HG03439 (cell line): ENCODE measurements around the gene TNFRSF1B.

Source experiments
- ATAC-seq: cut with Tn5 transposase; IDR thresholded peaks from one replicate; pipeline ENCODE4 v1.9.1; 2021; ENCODE audit warnings: mild to moderate bottlenecking, moderate library complexity; ENCODE audit not compliant: unreplicated experiment

Gene TNFRSF1B

DNA sequence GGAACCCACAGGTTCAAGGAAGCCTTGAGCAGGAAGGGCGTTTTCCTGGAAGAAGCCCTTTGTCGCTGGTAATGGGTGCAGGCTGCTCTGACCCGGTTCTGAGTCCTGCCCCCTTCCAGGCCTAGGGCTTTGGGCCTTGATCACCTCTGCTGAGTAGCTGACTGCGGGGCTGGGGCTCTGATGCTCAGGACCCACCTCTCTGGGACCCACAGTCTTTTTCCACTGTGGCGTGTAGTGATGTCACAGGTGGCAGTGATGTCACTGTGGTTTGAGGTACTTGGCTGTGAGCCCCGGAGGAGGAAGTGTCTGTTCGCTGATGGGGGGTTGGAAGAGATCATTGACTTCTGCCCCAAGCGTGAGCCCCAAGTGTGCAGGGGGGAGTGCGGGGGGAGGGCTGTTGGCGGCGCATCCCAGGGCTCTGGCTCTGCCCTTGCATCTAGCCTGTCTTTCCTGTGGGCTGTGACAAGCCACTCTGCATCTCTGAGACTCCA lies 6.9 kb downstream of the TNFRSF1B start:
- ATAC-seq, result no peak

DNA sequence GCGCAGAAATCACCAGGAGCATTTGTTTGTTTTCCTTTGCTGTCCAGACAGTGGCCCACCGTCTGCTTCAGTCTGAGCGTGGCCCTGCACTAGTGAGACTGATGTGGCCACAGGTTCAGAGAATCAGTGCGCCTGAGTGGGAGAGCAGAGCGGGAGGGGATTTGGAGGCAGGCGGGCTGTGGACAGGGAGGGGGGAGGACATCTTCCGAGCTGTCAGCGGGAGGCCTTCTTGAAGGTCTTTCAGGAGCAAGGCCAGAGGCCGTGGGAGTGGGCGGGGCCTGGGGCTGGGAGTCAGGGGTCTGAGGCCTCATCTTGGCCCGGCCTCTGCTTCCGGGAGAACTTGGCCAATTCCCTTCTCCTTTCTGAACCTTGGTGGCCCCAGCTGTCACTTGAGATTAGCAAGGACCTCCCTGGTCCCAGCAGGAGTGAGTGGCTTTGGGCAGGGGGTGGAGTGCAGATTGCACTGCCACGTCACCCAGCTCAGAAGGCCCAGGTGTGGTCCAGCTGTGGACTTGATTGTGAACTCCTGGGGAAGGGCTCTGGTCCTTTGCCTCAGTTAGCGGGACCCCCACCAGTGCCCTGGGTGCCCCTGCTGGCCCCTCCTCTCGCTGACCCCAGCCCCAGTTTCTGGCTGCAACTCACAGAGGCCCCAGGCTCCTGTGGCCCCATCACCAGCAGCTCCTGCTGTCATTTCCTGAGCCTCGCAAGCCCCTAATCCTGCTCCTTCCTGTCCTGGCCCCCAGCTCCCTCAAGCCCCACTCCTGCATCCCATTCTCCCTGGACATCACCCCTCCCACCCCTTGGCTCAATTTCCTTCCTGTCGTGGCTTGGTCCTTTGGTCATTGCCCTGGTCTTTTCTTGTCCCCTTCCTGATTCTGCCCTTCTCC lies 8.4 kb downstream of the TNFRSF1B start:
- ATAC-seq, result no peak

DNA sequence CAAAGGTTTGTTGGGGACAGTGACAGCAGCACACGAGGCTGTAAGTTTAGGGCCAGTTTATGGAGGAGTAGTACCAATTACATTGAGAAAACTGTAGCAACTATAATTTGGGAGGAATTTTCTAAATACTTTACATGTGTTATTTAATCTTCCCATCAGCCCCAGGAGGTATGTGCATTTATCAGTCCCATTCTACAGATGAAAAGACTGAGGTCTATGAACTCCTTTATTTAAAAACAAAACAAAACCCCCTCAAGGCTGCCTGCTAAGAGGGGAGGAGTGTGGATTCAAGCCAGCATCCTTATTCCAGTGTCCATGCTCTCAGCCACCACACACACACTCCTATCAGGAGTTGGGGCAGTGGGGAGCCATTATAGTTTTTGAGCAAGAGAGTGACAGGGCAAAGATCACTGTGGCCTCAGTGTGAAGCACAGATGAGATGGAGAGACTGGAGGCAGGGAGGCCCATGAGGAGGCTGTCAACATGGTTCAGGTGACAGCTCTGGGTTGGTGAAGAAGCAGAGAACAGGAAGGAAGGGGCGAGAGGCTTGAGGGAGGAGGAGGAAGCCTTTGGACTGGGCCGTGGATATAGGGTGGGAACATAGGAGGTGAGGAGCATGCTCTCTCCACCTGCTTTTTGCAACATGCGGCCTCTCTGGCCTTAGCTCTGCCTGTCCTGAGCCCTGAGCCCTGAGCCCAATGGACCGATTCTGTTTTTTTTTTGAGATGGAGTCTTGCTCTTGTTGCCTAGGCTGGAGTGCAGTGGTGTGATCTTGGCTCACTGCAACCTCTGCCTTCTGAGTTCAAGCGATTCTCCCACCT lies 9.7 kb downstream of the TNFRSF1B start:
- ATAC-seq, result no peak

DNA sequence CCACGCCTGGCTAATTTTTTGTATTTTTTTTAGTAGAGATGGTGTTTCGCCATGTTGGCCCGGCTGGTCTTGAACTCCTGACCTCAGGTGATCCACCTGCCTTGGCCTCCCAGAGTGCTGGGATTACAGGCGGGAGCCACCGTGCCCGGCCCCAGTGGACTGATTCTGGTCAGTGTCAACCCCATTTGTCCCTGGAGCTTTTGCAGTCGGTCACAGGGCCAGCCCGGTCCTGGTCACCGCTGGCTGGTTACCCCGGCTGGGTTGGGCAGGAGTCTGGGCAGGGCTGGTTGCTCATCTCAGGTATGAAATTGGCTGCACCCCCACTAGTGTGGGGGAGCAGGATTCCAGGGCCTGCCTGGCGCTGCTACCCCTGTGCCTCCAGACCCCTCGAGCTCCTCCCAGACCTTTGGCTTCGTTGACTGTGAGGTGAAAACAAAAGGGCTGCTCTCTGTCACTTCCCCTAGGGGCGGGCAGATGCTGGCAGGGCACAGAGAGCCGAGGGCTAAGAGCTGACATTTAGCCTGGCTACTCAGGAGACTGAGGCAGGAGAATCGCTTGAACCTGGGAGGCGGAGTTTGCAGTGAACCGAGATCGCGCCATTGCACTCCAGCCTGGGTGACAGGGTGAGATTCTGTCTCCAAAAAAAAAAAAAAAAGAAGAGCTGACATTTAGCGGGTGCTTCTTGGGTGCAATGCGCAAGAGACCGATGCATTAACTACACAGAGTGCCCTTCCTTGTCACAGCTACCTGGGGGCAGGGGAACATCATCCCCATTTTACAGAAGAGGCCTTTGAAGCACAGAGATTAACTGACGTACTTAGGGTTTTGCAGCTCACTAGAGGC lies 10.6 kb downstream of the TNFRSF1B start:
- no peak for ATAC-seq

- ATAC-seq, result no peak
These were observed 11.2 kb downstream of the TNFRSF1B start for GRCh38 chr1:12177999-12178441.

DNA sequence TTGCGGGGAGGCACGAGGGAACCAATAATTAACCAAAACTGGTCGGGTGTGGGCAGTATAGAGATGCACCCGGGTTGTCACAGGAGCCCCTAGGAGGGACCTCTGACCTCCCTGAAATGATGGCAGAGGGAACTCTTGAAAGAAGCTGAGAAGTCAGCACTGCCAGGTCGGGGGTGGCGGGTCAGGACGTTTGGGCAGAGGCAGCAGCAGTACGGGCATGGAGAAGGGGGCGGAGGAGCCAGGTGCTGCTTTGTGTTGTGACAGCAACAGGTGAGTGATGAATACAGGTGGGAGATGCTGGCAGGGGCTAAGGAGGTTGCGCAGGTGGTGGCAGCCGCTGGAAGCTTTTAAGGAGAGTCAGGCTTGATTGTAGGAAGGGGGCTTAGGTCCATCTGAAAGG lies 11.7 kb downstream of the TNFRSF1B start:
- no peak for ATAC-seq

GRCh38 chr1:12179111-12179519 lies 12.3 kb downstream of the TNFRSF1B start:
- no peak for ATAC-seq

GRCh38 chr1:12179676-12180075 lies 12.9 kb downstream of the TNFRSF1B start:
- no peak for ATAC-seq

DNA sequence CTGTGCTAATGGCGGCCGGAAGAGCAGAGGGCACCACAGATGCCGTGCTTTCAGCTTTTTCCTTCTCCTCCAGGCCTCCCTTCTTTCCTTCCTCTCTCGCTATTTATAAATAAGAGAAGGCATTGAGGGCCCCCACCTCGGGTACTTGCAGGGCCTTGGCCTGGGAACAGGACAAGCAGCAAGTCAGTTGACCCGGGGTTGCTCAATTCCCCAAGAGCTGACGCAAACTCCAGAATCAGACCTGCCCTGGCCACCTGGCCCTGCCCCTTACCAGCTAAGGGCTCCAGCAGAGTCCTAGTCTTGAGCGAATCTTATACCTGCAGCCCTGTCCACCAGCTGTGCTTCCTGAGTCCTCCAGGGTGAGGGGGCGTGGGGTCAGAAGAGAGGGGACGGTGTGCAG lies 13.5 kb downstream of the TNFRSF1B start:
- ATAC-seq, result no peak

DNA sequence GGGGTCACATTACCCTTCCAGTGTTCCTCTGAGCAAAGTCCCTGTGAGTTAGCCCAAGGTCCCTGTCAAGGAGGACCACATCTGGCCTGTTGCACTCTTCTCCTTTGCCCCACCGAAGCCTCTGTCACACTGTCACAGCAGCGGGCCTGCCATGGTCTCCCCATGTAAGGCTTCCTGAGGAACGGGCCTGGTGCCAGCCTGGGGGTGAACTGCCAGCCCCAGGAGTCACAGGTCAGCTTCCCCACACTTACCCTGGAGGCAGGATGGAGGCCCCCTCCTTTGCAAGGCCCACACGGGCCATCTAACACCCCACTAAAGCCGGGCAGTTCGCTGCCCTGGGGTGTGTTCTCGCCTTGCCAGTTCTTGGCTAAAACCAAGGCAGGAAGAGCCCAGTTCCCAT lies 14.1 kb downstream of the TNFRSF1B start:
- no peak for ATAC-seq

- ATAC-seq, result no peak
These were observed 14.8 kb downstream of the TNFRSF1B start for GRCh38 chr1:12181568-12181967.

GRCh38 chr1:12182410-12182984 lies 15.7 kb downstream of the TNFRSF1B start:
- no peak for ATAC-seq

DNA sequence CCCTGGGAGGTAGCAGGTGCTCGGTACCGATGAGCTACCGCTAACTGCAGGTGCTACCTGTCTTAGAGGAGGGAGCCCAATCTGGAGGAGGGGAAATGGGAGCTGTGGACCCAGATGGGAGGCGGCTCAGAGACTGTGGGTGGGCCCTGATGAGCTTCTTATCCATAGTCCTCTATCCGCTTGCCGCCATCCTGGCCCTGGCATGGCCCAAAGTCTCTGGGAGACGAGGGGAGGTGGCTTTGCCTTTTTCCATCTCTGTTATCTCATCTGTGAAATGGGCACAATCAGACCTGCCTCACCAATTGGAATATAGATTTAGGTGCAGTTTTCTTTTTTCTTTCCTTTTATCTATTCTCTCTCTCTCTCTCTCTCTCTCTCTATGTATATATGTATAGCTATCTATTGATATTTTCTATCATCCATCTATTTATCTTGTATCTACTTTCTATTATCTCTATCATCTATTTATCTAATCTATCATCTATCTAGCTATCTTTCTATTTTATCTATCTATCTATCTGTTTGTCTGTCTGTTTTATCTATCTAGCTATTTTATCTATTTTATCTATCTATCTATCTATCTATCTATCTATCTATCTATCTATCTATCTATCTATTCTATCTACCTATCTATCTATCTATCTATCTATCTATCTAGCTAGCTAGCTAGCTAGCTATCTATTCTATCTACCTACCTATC lies 16.5 kb downstream of the TNFRSF1B start:
- ATAC-seq, result no peak

DNA sequence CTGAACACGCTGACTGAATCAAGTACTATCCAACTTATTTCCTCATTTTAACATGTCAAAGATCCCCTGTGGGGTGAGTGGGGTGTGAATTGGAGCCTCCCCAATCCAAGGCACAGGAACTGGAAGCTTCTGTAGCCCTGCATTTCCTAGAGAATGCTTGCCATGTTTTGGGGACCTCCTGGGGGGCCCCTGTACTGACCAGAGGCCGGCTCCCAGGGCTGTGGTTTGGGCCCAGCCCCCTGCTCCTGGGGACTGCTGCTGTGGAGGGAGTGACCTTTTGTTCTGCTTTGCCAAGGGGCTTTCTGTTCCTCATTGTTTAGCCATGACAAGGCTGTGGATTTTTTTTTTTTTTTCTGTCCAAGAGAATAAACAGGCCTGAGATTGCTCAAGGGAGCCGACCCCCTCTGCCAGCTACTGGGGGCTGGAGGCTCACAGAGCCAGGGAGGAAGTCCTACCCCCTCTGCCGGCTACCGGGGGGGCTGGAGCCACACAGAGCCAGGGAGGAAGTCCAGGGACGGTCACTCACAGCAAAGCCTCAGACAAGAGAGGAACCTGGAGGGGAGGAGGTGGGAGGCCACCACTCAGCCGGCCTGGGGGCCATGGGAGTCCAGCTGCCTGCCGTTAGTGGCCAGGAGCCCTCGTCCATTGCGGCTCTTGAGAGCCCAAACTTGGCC lies 17.4 kb downstream of the TNFRSF1B start:
- no peak for ATAC-seq

GRCh38 chr1:12185036-12185917 lies 18.5 kb downstream of the TNFRSF1B start:
- no peak for ATAC-seq

DNA sequence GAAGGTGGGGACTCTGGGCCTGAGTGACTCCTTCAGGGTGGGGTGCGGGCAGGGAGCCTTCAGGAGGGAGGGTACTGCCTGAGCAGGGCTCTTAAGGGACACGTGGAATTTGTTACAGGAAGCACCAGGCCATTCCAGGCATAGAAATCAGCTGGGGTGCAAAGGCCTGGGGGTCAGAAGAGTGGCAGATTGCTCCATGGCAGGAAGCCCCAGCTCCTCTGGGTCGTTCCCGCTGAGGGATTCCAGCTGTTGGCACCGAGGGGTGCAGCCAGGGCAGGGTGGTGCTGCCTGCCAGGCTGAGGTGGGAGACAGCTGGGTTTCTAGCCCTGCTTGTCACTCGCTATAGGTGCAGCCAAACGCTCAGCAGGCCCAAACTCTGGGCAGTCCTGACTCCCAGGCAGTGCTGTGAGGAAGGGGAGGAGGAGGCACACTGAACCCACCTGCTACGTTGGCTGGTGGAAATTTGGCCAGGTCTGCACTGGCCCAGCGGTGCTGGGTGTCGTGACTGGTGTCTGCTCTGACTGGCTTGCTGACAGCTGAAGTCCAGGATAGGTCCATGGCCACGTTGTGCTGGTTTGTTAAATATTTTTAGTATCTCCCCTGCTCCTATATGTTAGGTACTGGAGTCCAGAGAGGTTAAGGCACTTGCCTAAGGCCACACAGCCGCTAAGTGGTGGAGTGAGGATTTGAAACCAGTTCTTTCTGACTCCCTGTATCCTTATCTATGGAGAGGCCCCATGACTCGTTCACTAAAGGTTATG lies 19.3 kb downstream of the TNFRSF1B start:
- ATAC-seq, result no peak

GRCh38 chr1:12186679-12186985 lies 19.8 kb downstream of the TNFRSF1B start:
- no peak for ATAC-seq

DNA sequence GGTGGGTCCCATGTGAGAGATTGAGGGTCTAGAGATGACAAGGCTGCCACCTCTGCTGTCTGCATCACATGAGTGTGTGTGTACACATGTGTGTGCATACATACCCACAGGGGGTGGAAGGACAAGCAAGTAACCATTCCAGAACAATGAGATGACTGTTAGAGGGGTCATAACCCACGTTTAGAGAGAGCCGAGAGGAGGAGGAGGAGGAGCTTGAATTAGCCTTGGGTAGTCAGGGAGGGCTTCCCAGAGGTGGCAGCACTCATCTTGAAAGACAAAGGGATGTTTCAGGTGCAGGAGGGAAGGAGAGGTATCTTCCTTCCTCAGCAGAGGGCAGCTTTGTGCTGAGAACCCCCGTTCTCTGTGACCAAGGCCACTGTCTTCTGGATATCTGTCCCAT lies 21.3 kb downstream of the TNFRSF1B start:
- ATAC-seq, result no peak
